KOPT-K1 (cell line): Measurements from ENCODE around the gene NUAK1.

Experiments used
- H3K27ac ChIP-seq: fragments of 200-600 bp; sonication (generic); 2 replicates; pipeline ENCODE4 v1.5.1; 2016; ENCODE audit warnings: antibody characterized with exemption, mild to moderate bottlenecking, low read depth, low read length; ENCODE audit not compliant: poor library complexity, severe bottlenecking
- H3K36me3 ChIP-seq: fragments of 200-600 bp; sonication (generic); 2 replicates; pipeline ENCODE4 v1.5.1; 2017; ENCODE audit warnings: antibody characterized with exemption, mild to moderate bottlenecking, low read length, moderate library complexity; ENCODE audit not compliant: insufficient read depth
- H3K9me3 ChIP-seq: fragments of 200-600 bp; sonication (generic); 2 replicates; pipeline ENCODE4 v1.5.1; 2017; ENCODE audit warnings: antibody characterized with exemption, low read length, mild to moderate bottlenecking; ENCODE audit not compliant: insufficient read depth, poor library complexity, severe bottlenecking

The NUAK1 gene

DNA sequence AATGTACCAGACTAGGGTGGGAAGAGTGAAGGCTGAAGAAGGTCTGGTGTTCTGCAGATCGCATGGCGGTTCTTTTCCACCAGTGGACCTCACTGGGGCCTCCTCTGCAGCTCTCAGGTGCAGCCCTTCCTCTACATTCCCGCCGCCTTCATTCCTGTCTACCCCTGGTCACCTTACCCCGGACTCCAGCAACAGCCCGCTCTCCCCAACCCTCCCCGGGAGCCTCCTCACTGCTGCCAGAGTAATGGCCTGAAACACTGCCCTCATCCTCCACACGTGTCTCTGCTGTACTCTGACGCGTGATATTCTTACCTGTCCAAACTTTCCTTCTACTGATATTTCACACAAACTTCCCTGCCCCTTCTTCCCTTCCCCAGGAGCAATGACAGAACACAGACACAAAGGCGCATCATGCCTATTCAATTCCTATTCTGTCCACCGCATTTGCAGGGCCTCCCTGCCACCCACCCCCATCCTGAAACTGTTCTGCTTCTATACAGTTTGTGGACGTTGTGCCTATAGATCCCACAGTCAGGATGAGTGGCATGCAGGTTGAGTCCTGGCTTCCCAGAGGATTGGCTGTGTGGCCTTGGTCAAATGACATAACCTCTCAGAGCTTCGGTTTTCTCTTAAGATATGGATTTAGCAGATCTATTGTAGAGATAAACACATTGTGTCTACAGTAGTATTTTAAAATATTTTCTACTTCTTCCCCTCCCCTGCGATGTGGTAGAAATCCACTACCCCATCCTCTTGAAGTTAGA lies 1.7 kb upstream of the NUAK1 start:
- Histone ChIP-seq H3K9me3 (no peaks in the 10 kb centered on the region), H3K36me3 (no peaks in the 10 kb centered on the region), H3K27ac (no peak overlapping the region)

- Histone ChIP-seq H3K9me3 (no peaks in the 10 kb centered on the region), H3K27ac (no peak overlapping the region), H3K36me3 (no peaks in the 10 kb centered on the region)
Observed at GRCh38 chr12:106139422-106140171, 843 bp upstream of the NUAK1 start.

DNA sequence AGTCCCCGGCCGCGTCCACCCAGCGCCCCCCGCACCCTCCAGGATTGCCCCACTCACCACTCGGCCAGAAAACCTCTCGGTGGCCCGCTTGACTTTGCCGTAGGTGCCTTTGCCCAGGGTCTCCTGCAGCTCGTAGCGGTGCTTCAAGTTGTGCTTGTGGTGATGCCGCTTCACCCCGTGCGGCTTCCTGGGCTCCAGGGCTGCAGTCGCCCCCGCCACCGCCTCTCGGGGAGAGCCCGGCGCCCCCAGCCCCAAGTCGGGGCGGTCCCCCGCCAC lies 459 bp downstream of the NUAK1 start:
- Histone ChIP-seq H3K9me3 (no peaks in the 10 kb centered on the region), H3K27ac (no peak overlapping the region), H3K36me3 (no peaks in the 10 kb centered on the region)

GRCh38 chr12:106137530-106138356 lies 1.0 kb downstream of the NUAK1 start:
- Histone ChIP-seq H3K27ac (no peak overlapping the region), H3K36me3 (no peaks in the 10 kb centered on the region), H3K9me3 (no peaks in the 10 kb centered on the region)

DNA sequence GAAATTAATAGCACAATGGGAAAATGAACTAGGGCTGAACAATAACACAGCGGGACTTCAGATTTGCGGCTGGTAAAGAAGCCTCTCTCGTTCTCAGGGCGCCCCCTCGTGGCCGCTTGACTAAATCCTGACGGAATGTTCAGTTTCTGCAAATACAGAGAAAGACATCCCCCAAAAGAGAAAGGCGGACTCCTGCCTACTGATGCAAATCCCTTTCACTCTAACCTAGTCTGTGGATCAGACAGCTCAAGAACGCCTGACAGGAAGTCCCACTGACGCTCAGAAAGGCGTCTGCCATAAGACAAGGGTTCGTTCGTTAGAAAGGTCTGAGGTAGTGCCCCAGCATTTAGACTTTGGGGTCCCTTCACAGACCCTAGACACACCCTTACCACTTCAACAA lies 2.5 kb downstream of the NUAK1 start:
- Histone ChIP-seq H3K9me3 (no peaks in the 10 kb centered on the region), H3K27ac (no peak overlapping the region), H3K36me3 (no peaks in the 10 kb centered on the region)

- H3K36me3 ChIP-seq, result no peaks in the 10 kb centered on the region
- no peak overlapping the region for H3K27ac ChIP-seq
- no peaks in the 10 kb centered on the region for H3K9me3 ChIP-seq
Observed at GRCh38 chr12:106135781-106136180, 3.0 kb downstream of the NUAK1 start.

DNA sequence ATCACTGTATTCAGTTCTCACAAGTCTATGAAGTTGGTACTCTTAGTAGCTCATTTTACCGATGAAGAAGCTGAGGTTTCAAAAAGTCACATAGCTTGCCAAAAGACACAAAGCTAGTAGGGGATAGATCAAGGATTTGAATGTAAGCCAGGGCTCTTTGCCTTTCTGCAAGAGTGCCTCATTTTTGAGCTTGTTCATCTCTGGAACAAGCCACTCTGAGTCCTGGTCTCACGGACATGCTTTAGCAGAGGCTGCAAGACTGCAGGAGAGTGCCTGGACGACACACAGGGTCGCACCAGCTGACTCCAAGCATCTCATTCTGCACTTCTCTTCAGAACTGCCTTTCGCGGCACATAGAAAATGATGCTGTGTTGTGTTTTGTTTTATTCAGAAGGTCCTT lies 3.7 kb downstream of the NUAK1 start:
- no peaks in the 10 kb centered on the region for H3K36me3 ChIP-seq
- no peaks in the 10 kb centered on the region for H3K9me3 ChIP-seq
- H3K27ac ChIP-seq, result no peak overlapping the region

- Histone ChIP-seq H3K36me3 (no peaks in the 10 kb centered on the region), H3K27ac (no peak overlapping the region), H3K9me3 (no peaks in the 10 kb centered on the region)
Observed at GRCh38 chr12:106134294-106134949, 4.3 kb downstream of the NUAK1 start.

GRCh38 chr12:106133136-106134087 lies 5.3 kb downstream of the NUAK1 start:
- Histone ChIP-seq H3K36me3 (no peaks in the 10 kb centered on the region), H3K27ac (no peak overlapping the region), H3K9me3 (no peaks in the 10 kb centered on the region)

GRCh38 chr12:106132175-106133135 lies 6.3 kb downstream of the NUAK1 start:
- no peaks in the 10 kb centered on the region for H3K36me3 ChIP-seq
- no peak overlapping the region for H3K27ac ChIP-seq
- no peaks in the 10 kb centered on the region for H3K9me3 ChIP-seq

DNA sequence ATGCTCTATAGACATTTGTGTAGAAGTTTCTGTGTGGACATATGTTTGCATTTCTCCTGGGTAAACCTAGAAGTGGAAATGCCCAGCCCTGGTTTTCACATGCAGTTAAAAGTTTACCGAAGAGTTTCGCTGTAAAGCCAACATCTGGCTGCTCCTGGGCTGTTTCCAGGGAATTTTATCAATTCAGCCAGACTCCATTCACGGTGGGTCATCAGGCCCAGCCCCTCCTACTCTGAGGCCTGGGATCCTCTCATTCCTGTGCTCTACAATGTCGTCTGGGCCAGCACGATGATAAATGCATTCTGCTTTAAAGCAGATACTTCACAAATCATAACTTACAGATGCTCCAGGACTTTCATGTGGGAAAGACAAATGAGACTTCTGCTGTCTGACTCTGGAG lies 7.1 kb downstream of the NUAK1 start:
- Histone ChIP-seq H3K9me3 (no peaks in the 10 kb centered on the region), H3K27ac (no peak overlapping the region), H3K36me3 (no peaks in the 10 kb centered on the region)

DNA sequence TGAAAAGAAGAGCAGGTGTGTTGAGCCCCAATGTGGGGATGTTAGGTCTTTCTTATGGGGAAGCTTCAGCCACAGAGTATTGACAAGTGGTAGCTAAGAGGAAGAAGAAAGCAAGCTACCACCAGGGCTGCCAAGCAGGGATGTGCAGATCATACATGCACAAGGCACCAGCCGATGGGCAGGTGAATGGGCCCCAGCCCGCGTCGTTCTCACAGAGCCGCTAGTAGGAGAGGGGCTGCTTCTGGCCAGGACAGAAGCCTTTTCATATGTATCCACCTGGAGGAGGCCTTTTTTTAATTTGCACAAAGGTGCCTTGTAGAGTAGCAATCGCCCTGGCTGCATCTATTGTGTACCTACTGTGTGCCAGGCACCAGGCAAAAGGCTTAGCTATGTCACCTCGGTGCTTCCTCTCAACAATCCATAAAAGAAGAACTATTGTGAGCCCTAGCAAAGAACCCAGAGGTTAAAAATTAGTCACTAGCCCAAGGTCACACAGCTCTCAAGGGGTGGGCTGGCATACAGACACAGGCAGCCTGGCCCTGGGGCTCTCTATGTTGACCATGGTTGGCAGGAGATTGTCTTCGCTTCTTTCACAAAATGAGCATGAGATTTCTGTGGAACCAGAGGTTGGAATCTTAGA lies 8.2 kb downstream of the NUAK1 start:
- no peaks in the 10 kb centered on the region for H3K36me3 ChIP-seq
- H3K9me3 ChIP-seq, result no peaks in the 10 kb centered on the region
- no peak overlapping the region for H3K27ac ChIP-seq
